Measurements from ENCODE around the gene CLEC7A. TPM values are rescaled to one million over a fixed set of nuclear protein-coding genes. Genes with fewer than 3 reads are reported as not detected.

CLEC7A gene
- total RNA-seq, 2 experiments from 2014 or later = 2.5 to 3.7 TPM

DNA sequence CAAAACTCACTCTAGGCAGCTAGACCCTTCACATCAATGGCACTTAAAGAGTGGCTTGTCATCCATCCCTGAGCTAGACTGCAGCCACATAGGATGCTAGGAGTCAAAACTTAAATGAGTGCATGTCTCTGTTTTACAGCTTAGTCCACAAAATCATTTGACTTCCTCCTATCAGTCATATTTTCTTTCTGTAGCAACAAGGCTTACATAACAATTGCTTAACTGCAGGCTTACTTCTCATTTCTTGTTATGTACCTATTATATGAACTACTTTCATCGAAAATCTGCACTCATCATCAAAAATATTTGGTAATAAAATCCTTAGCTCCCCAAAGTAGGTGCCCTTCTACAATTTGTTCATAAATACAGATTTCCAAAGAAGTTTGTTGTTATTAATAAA is 61.4 kb downstream of the CLEC7A start:
- Histone ChIP-seq H3K4me3 (ENCODE audit: low read length) (no peak overlapping the region), H3K36me3 (ENCODE audit: insufficient read depth, low read length) (no peaks in the 10 kb centered on the region), H3K27ac (ENCODE audit: low read depth in 1 of 2, low read length in 2 of 2) (no peak overlapping the region), H3K4me1 (ENCODE audit: insufficient read depth, low read length) (no peaks in the 10 kb centered on the region), H3K27me3 (ENCODE audit: control insufficient read depth in 1 of 2, insufficient read depth in 2 of 2, low read length in 2 of 2) (peaks cover 0 to 7% of the 10 kb centered on the region in 2 experiments), H3K9me3 (ENCODE audit: control insufficient read depth in 1 of 2, insufficient read depth in 1 of 2, low read length in 2 of 2) (no peaks in the 10 kb centered on the region)
- H3K27ac Mint-ChIP-seq = no peak overlapping the region
- no peak for ATAC-seq (ENCODE audit: poor library complexity)
- intact Hi-C loops (cut with DNase I, micrococcal nuclease) = no loop called here
- H3K27me3 Mint-ChIP-seq = peaks cover 22% of the 10 kb centered on the region
- no peaks in the 10 kb centered on the region for H3K36me3 Mint-ChIP-seq (ENCODE audit: low read depth)
- TF ChIP-seq, protein P1, sequence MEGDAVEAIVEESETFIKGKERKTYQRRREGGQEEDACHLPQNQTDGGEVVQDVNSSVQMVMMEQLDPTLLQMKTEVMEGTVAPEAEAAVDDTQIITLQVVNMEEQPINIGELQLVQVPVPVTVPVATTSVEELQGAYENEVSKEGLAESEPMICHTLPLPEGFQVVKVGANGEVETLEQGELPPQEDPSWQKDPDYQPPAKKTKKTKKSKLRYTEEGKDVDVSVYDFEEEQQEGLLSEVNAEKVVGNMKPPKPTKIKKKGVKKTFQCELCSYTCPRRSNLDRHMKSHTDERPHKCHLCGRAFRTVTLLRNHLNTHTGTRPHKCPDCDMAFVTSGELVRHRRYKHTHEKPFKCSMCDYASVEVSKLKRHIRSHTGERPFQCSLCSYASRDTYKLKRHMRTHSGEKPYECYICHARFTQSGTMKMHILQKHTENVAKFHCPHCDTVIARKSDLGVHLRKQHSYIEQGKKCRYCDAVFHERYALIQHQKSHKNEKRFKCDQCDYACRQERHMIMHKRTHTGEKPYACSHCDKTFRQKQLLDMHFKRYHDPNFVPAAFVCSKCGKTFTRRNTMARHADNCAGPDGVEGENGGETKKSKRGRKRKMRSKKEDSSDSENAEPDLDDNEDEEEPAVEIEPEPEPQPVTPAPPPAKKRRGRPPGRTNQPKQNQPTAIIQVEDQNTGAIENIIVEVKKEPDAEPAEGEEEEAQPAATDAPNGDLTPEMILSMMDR (IDR thresholded peaks at IDR 0.05) = no peak
- POLR2A ChIA-PET = no interaction called here
- CTCF ChIA-PET = interaction anchor here (0.9 kb wide), 1 partner anchor 26 kb away, joined by 3 read pairs; no protein-coding TSS in a partner anchor
- peak in 3 of 14 experiments; percentile 10 to 39 (median 36) for DNase-seq
- H3K9me3 Mint-ChIP-seq = no peaks in the 10 kb centered on the region
- H3K4me3 Mint-ChIP-seq = no peak overlapping the region
- H3K4me1 Mint-ChIP-seq (ENCODE audit: low read depth) = no peaks in the 10 kb centered on the region

- H3K4me3 Mint-ChIP-seq = no peak overlapping the region
- CTCF ChIA-PET = no interaction called here
- H3K9me3 Mint-ChIP-seq = no peaks in the 10 kb centered on the region
- H3K27ac Mint-ChIP-seq = no peak overlapping the region
- POLR2A ChIA-PET = no interaction called here
- ATAC-seq (ENCODE audit: poor library complexity) (no peak), DNase-seq (no peak)
- no peaks in the 10 kb centered on the region for H3K9me3 ChIP-seq (ENCODE audit: control insufficient read depth in 1 of 2, insufficient read depth in 1 of 2, low read length in 2 of 2)
- no peak overlapping the region for H3K4me3 ChIP-seq (ENCODE audit: low read length)
- no peaks in the 10 kb centered on the region for H3K36me3 Mint-ChIP-seq (ENCODE audit: low read depth)
- peaks cover 22% of the 10 kb centered on the region for H3K27me3 Mint-ChIP-seq
- H3K27me3 ChIP-seq (ENCODE audit: control insufficient read depth in 1 of 2, insufficient read depth in 2 of 2, low read length in 2 of 2) = peaks cover 0 to 7% of the 10 kb centered on the region in 2 experiments
- no peak overlapping the region for H3K27ac ChIP-seq (ENCODE audit: low read depth in 1 of 2, low read length in 2 of 2)
- H3K4me1 ChIP-seq (ENCODE audit: insufficient read depth, low read length) = no peaks in the 10 kb centered on the region
- no peaks in the 10 kb centered on the region for H3K36me3 ChIP-seq (ENCODE audit: insufficient read depth, low read length)
- TF ChIP-seq, protein P1 (IDR thresholded peaks at IDR 0.05) = no peak
- H3K4me1 Mint-ChIP-seq (ENCODE audit: low read depth) = no peaks in the 10 kb centered on the region
- intact Hi-C loops (cut with DNase I, micrococcal nuclease) = no loop called here
Measured at GRCh38 chr12:10067942-10068341, 62.1 kb downstream of the CLEC7A start.

- Mint-ChIP-seq H3K36me3 (ENCODE audit: low read depth) (no peaks in the 10 kb centered on the region), H3K27me3 (peaks cover 22% of the 10 kb centered on the region), H3K27ac (no peak overlapping the region), H3K4me1 (ENCODE audit: low read depth) (no peaks in the 10 kb centered on the region), H3K4me3 (no peak overlapping the region), H3K9me3 (no peaks in the 10 kb centered on the region)
- no peak overlapping the region for H3K27ac ChIP-seq (ENCODE audit: low read depth in 1 of 2, low read length in 2 of 2)
- no peaks in the 10 kb centered on the region for H3K9me3 ChIP-seq (ENCODE audit: control insufficient read depth in 1 of 2, insufficient read depth in 1 of 2, low read length in 2 of 2)
- ChIA-PET POLR2A (no interaction called here), CTCF (no interaction called here)
- no peak for DNase-seq
- no peak for ATAC-seq (ENCODE audit: poor library complexity)
- H3K27me3 ChIP-seq (ENCODE audit: control insufficient read depth in 1 of 2, insufficient read depth in 2 of 2, low read length in 2 of 2) = peaks cover 0 to 7% of the 10 kb centered on the region in 2 experiments
- TF ChIP-seq, protein P1 (IDR thresholded peaks at IDR 0.05) = no peak
- H3K4me1 ChIP-seq (ENCODE audit: insufficient read depth, low read length) = no peaks in the 10 kb centered on the region
- intact Hi-C loops (cut with DNase I, micrococcal nuclease) = no loop called here
- no peaks in the 10 kb centered on the region for H3K36me3 ChIP-seq (ENCODE audit: insufficient read depth, low read length)
- no peak overlapping the region for H3K4me3 ChIP-seq (ENCODE audit: low read length)
Measured at GRCh38 chr12:10067264-10067663, 62.7 kb downstream of the CLEC7A start.

Other genes starting within 250 kb of the CLEC7A start
- not detected for gene KLRF2, start 248.7 kb downstream of the CLEC7A start, total RNA-seq
- gene CLEC2A, start 197.8 kb downstream of the CLEC7A start, total RNA-seq = not detected
- under 1 TPM; 0.22 to 0.42 TPM for gene CLEC12A, start 158.8 kb downstream of the CLEC7A start, total RNA-seq
- not detected for gene CLEC1B, start 131.1 kb downstream of the CLEC7A start, total RNA-seq
- not detected for gene CLEC12B, start 119.6 kb downstream of the CLEC7A start, total RNA-seq
- under 1 TPM; 0.55 to 0.98 TPM for gene CLEC9A, start 99.5 kb downstream of the CLEC7A start, total RNA-seq
- gene CLEC1A, start 31.2 kb downstream of the CLEC7A start, total RNA-seq = not detected
- gene OLR1, start 41.9 kb upstream of the CLEC7A start, total RNA-seq = not detected
- not detected for gene TMEM52B, start 48.8 kb upstream of the CLEC7A start, total RNA-seq
- gene GABARAPL1, start 82.7 kb upstream of the CLEC7A start, total RNA-seq = 100 to 1,000 TPM; 267 to 276 TPM
- 1 to 10 TPM in 1 of 2 experiments, under 1 TPM in 1; 0.87 to 1.0 TPM for gene KLRD1, start 177.7 kb upstream of the CLEC7A start, total RNA-seq

All from CD4-positive, alpha-beta T cell (primary cell).